Prostate gland (tissue), 2 donors: ENCODE measurements around the gene SMAD9. TPM values are rescaled to one million over a fixed set of nuclear protein-coding genes. Genes with fewer than 3 reads are reported as not detected.

Experiments
- DNase-seq: peaks from one replicate; pipeline ENCODE4 v3.0.0-alpha.2; 2019; ENCODE audit warnings: low spot score
- H3K27ac ChIP-seq, 2 donors: fragments of 200-600 bp; sonication (generic); 2 replicates each; pipeline ENCODE4 v1.5.1; 2017 to 2019
- H3K27me3 ChIP-seq: fragments of 200-600 bp; sonication (generic); replicated peaks from 2 replicates; pipeline ENCODE4 v1.5.1; 2019; ENCODE audit not compliant: insufficient read depth
- H3K36me3 ChIP-seq, 2 donors: fragments of 200-600 bp; sonication (generic); 1 replicate in 1 of 2; 2 replicates in 1 of 2; pipeline versions ENCODE4 v1.5.1 to v1.8.1; 2017 to 2019
- H3K4me1 ChIP-seq: fragments of 200-600 bp; sonication (generic); replicated peaks from 2 replicates; pipeline ENCODE4 v1.5.1; 2019
- H3K4me3 ChIP-seq, 2 donors: fragments of 200-600 bp; sonication (generic); 2 replicates each; pipeline ENCODE4 v1.5.1; 2017 to 2019
- H3K9me3 ChIP-seq: fragments of 200-600 bp; sonication (generic); 2 replicates; pipeline ENCODE4 v1.5.1; 2017
- POLR2A ChIP-seq: fragments of 450-650 bp; IDR thresholded peaks from one replicate; pipeline ENCODE4 v1.6.1; 2016; ENCODE audit warnings: antibody characterized with exemption, mild to moderate bottlenecking
- POLR2AphosphoS5 ChIP-seq: sonication (generic); formaldehyde crosslinking; IDR thresholded peaks from one replicate; pipeline ENCODE4 v1.6.1; 2017; ENCODE audit warnings: antibody characterized with exemption
- WGBS: methylation state at CpG from one replicate; pipeline ENCODE4 v1.1.5; 2018; 5-methylcytosine and 5-hydroxymethylcytosine counted together
- intact Hi-C: fragments of 100-400 bp; cut with DNase I; formaldehyde crosslinking; loops from one replicate; pipeline ENCODE4 v1.14.2; 2022
- total RNA-seq, 2 donors: library from RNA; depleted of rRNA; stranded (reverse); fragments of >200 nt; gene quantifications; one replicate each; pipeline ENCODE4 v1.1.0, GENCODE V29; 2016
- TF ChIP-seq, protein P1 (sequence below), 4 experiments: fragments of 200-600 bp in 2 of 4; fragments of 450-650 bp in 2 of 4; sonication (generic) in 2 of 4; IDR thresholded peaks; 1 replicate in 3 of 4; 2 replicates in 1 of 4; pipeline ENCODE4 v1.5.1; 2016 to 2019; ENCODE audit warnings: antibody characterized with exemption in 4 of 4, mild to moderate bottlenecking in 2 of 4, moderate library complexity in 2 of 4

Gene SMAD9
- total RNA-seq, 2 donors from 2014 or later: 25.1 to 30.7 TPM

- Histone ChIP-seq H3K4me3 (peak overlapping the region; percentile 59 to 67), H3K27ac (peak overlapping the region; percentile 85 to 88), H3K4me1 (no peaks in the 10 kb centered on the region), H3K36me3 (no peaks in the 10 kb centered on the region), H3K9me3 (no peaks in the 10 kb centered on the region), H3K27me3 (no peaks in the 10 kb centered on the region)
- 21% methylated on average over 12 of the region's 12 CpGs for WGBS
- intact Hi-C loops: loop anchor here (5.0 kb wide), 1 partner anchor 41 kb away; no protein-coding TSS in a partner anchor
- no peak for DNase-seq
- TF ChIP-seq, protein P1, sequence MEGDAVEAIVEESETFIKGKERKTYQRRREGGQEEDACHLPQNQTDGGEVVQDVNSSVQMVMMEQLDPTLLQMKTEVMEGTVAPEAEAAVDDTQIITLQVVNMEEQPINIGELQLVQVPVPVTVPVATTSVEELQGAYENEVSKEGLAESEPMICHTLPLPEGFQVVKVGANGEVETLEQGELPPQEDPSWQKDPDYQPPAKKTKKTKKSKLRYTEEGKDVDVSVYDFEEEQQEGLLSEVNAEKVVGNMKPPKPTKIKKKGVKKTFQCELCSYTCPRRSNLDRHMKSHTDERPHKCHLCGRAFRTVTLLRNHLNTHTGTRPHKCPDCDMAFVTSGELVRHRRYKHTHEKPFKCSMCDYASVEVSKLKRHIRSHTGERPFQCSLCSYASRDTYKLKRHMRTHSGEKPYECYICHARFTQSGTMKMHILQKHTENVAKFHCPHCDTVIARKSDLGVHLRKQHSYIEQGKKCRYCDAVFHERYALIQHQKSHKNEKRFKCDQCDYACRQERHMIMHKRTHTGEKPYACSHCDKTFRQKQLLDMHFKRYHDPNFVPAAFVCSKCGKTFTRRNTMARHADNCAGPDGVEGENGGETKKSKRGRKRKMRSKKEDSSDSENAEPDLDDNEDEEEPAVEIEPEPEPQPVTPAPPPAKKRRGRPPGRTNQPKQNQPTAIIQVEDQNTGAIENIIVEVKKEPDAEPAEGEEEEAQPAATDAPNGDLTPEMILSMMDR (IDR thresholded peaks at IDR 0.05): no peak
- TF ChIP-seq POLR2AphosphoS5: no peak
- no peak for TF ChIP-seq POLR2A
Observed at GRCh38 chr13:36918246-36919131, 1.5 kb downstream of the SMAD9 start.

DNA sequence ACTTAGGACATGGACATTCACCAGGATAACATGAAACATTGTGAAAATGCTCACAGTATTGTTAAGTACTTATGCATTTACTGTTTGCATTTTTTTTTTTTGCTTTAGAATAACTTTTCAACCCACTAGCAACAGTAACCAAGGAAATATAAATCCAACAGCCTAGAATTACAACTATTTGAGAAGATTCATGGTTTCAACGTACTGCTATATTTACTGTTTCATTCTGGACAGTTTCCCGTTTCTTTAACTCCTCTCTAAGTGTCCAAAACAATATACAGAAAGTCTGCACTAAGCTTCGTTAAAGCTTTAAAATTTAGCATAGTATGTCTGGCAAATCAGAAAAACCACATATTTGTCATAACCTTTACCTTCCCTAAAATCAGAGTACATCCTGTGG, 2.7 kb downstream of the SMAD9 start:
- intact Hi-C loops: loop anchor here (5.0 kb wide), 1 partner anchor 40 kb away; no protein-coding TSS in a partner anchor
- Histone ChIP-seq H3K4me1 (no peaks in the 10 kb centered on the region), H3K36me3 (no peaks in the 10 kb centered on the region), H3K27ac (peak overlapping the region in 1 of 2 donors; percentile 88), H3K9me3 (no peaks in the 10 kb centered on the region), H3K27me3 (no peaks in the 10 kb centered on the region), H3K4me3 (no peak overlapping the region)
- DNase-seq: no peak
- TF ChIP-seq POLR2AphosphoS5 (no peak), POLR2A (no peak)
- 32% methylated on average over 3 of the region's 3 CpGs for WGBS

GRCh38 chr13:36915896-36916640, 4.0 kb downstream of the SMAD9 start:
- intact Hi-C loops: loop anchor here (5.0 kb wide), 1 partner anchor 39 kb away; no protein-coding TSS in a partner anchor
- H3K4me1 ChIP-seq: no peaks in the 10 kb centered on the region
- H3K9me3 ChIP-seq: no peaks in the 10 kb centered on the region
- no peak for TF ChIP-seq POLR2AphosphoS5
- no peak for TF ChIP-seq POLR2A
- TF ChIP-seq, protein P1 (IDR thresholded peaks at IDR 0.05): no peak
- no peak overlapping the region for H3K27ac ChIP-seq
- no peak overlapping the region for H3K4me3 ChIP-seq
- H3K36me3 ChIP-seq: no peaks in the 10 kb centered on the region
- no peaks in the 10 kb centered on the region for H3K27me3 ChIP-seq
- 91% methylated on average over 6 of the region's 6 CpGs for WGBS
- DNase-seq: no peak

GRCh38 chr13:36915106-36915505, 4.9 kb downstream of the SMAD9 start:
- Histone ChIP-seq H3K27me3 (no peaks in the 10 kb centered on the region), H3K27ac (no peak overlapping the region), H3K4me3 (no peak overlapping the region), H3K9me3 (no peaks in the 10 kb centered on the region), H3K36me3 (no peaks in the 10 kb centered on the region), H3K4me1 (no peaks in the 10 kb centered on the region)
- DNase-seq: no peak
- intact Hi-C loops: loop anchor here (5.0 kb wide), 1 partner anchor 38 kb away; no protein-coding TSS in a partner anchor
- WGBS: 45% methylated on average over 5 of the region's 5 CpGs
- TF ChIP-seq POLR2A (no peak), POLR2AphosphoS5 (no peak)
- TF ChIP-seq, protein P1 (IDR thresholded peaks at IDR 0.05): no peak

GRCh38 chr13:36914648-36915047, 5.4 kb downstream of the SMAD9 start:
- DNase-seq: no peak
- no peaks in the 10 kb centered on the region for H3K9me3 ChIP-seq
- H3K27ac ChIP-seq: no peak overlapping the region
- H3K4me3 ChIP-seq: no peak overlapping the region
- intact Hi-C loops: loop anchor here (5.0 kb wide), 1 partner anchor 37 kb away; no protein-coding TSS in a partner anchor
- no peaks in the 10 kb centered on the region for H3K36me3 ChIP-seq
- WGBS: over 99% methylated on average over 4 of the region's 4 CpGs
- TF ChIP-seq, protein P1 (IDR thresholded peaks at IDR 0.05): no peak
- TF ChIP-seq POLR2A (no peak), POLR2AphosphoS5 (no peak)
- H3K4me1 ChIP-seq: no peaks in the 10 kb centered on the region
- no peaks in the 10 kb centered on the region for H3K27me3 ChIP-seq
